A549 (cell line): ENCODE measurements around the gene MXI1. TPM values are rescaled to one million over a fixed set of nuclear protein-coding genes. Genes with fewer than 3 reads are reported as not detected.
"Not testable (repeated sequence)": the region's sequence is repeated elsewhere in the genome, so short reads cannot be mapped to it uniquely, and the experiment has no call there.

Experiments
- ATAC-seq, 2 experiments: fragments of 200-7000 bp in 1 of 2; fragments of >200 bp in 1 of 2; cut with Nextera tagmentation in 1 of 2; cut with Tn5 transposase in 1 of 2; 3 replicates each; pipeline versions ENCODE4 v1.8.0 to v1.9.1; 2018 to 2020; ENCODE audit warnings: mild to moderate bottlenecking in 1 of 2, moderate library complexity in 1 of 2
- CTCF ChIA-PET: fragments of 300-600 bp; sonication (Branson Sonifier 250); formaldehyde crosslinking; extraction: SDS; loops from one replicate; lab custom pipeline; 2021; ENCODE audit warnings: antibody characterized with exemption, inconsistent platforms; lab: Yijun Ruan, JAX
- POLR2A ChIA-PET: fragments of 350-600 bp; formaldehyde crosslinking; extraction: SDS; loops from one replicate; lab custom pipeline; 2021; ENCODE audit warnings: antibody characterized with exemption, inconsistent platforms; lab: Yijun Ruan, JAX
- DNase-seq, 2 experiments: peaks; one replicate each; pipeline versions ENCODE4 v3.0.0 to v3.0.0-alpha.2; 2011 to 2016; ENCODE audit warnings: low read depth in 1 of 2, low spot score in 1 of 2
- FAIRE-seq: peaks from 2 replicates; lab custom pipeline; 2011; peaks lifted over from hg19 to GRCh38; lab: Jason Lieb, UNC
- H3K27ac ChIP-seq, 2 experiments: fragments of >200 bp; sonication (Bioruptor Twin); formaldehyde crosslinking; 3 replicates each; pipeline ENCODE4 v1.5.1; 2016 to 2017
- H3K4me1 ChIP-seq: fragments of >200 bp; sonication (Bioruptor Twin); formaldehyde crosslinking; 3 replicates; pipeline ENCODE4 v1.6.1; 2016
- H3K4me2 ChIP-seq: fragments of >200 bp; sonication (Bioruptor Twin); formaldehyde crosslinking; 3 replicates; pipeline ENCODE4 v1.6.1; 2016
- H3K4me3 ChIP-seq: fragments of >200 bp; sonication (Bioruptor Twin); formaldehyde crosslinking; 3 replicates; pipeline ENCODE4 v1.5.1; 2016
- H3K9me3 ChIP-seq: fragments of >200 bp; sonication (Bioruptor Twin); formaldehyde crosslinking; 3 replicates; pipeline ENCODE4 v1.6.1; 2016
- BCL3 ChIP-seq: fragments of >200 bp; sonication (Bioruptor Twin); formaldehyde crosslinking; IDR thresholded peaks from 3 replicates; pipeline ENCODE4 v1.6.1; 2016
- BHLHE40 ChIP-seq: IDR thresholded peaks from 2 replicates; pipeline ENCODE4 v1.6.1; 2012; ENCODE audit warnings: low read depth, low read length, inconsistent platforms
- CBX2 ChIP-seq: fragments of 200-600 bp; sonication (generic); IDR thresholded peaks from 2 replicates; pipeline ENCODE4 v1.6.1; 2016; ENCODE audit warnings: low read depth, mild to moderate bottlenecking, borderline replicate concordance
- CHD2 ChIP-seq: fragments of 150-350 bp; IDR thresholded peaks from 2 replicates; pipeline ENCODE4 v1.6.1; 2014; ENCODE audit warnings: low read length; ENCODE audit not compliant: partially characterized antibody
- E2F6 ChIP-seq: IDR thresholded peaks from 2 replicates; pipeline ENCODE4 v1.6.1; 2012; ENCODE audit warnings: low read depth, borderline replicate concordance
- EP300 ChIP-seq, 2 experiments: fragments of >200 bp; sonication (Bioruptor Twin); formaldehyde crosslinking; IDR thresholded peaks; 2 replicates in 1 of 2; 3 replicates in 1 of 2; pipeline ENCODE4 v1.6.1; 2016 to 2017
- ESRRA ChIP-seq: fragments of 150-350 bp; IDR thresholded peaks from 2 replicates; pipeline ENCODE4 v1.6.1; 2014; ENCODE audit warnings: mild to moderate bottlenecking, low read length, borderline replicate concordance
- FOSB ChIP-seq: fragments of 250-450 bp; sonication (Bioruptor Pico); IDR thresholded peaks from 2 replicates; pipeline ENCODE4 v1.5.0; 2020; ENCODE audit warnings: mild to moderate bottlenecking, moderate library complexity
- FOXS1 ChIP-seq: fragments of 250-450 bp; sonication (Bioruptor Pico); IDR thresholded peaks from 2 replicates; pipeline ENCODE4 v1.5.0; 2020; ENCODE audit warnings: mild to moderate bottlenecking, moderate library complexity
- GATA3 ChIP-seq: IDR thresholded peaks from 2 replicates; pipeline ENCODE4 v1.6.1; 2012; ENCODE audit warnings: borderline replicate concordance
- HES2 ChIP-seq: fragments of >200 bp; sonication (Bioruptor Twin); formaldehyde crosslinking; IDR thresholded peaks from 2 replicates; pipeline ENCODE4 v1.6.1; 2016
- HMGXB4 ChIP-seq: fragments of 250-450 bp; sonication (Bioruptor Pico); IDR thresholded peaks from 2 replicates; pipeline ENCODE4 v1.5.0; 2021; ENCODE audit warnings: mild to moderate bottlenecking, moderate library complexity, borderline replicate concordance
- HOXA7 ChIP-seq: fragments of 250-450 bp; sonication (Bioruptor Pico); IDR thresholded peaks from 2 replicates; pipeline ENCODE4 v1.5.0; 2020; ENCODE audit warnings: mild to moderate bottlenecking, moderate library complexity
- HOXB13 ChIP-seq: fragments of 250-450 bp; sonication (Bioruptor Pico); IDR thresholded peaks from 2 replicates; pipeline ENCODE4 v1.5.0; 2020; ENCODE audit warnings: low read depth, mild to moderate bottlenecking, moderate library complexity
- NFE2L2 ChIP-seq: fragments of 150-350 bp; conservative IDR thresholded peaks from 2 replicates; pipeline ENCODE4 v1.6.1; 2014; ENCODE audit warnings: low read length
- PBX3 ChIP-seq: IDR thresholded peaks from 2 replicates; pipeline ENCODE4 v1.6.1; 2012
- RCOR1 ChIP-seq: fragments of 150-350 bp; IDR thresholded peaks from 2 replicates; pipeline ENCODE4 v1.6.1; 2014; ENCODE audit warnings: antibody characterized with exemption, low read length, low read depth
- REST ChIP-seq: fragments of 200-600 bp; sonication (generic); IDR thresholded peaks from 2 replicates; pipeline ENCODE4 v1.6.1; 2016; ENCODE audit warnings: antibody characterized with exemption, mild to moderate bottlenecking, moderate library complexity
- RFX5 ChIP-seq: fragments of 450-650 bp; IDR thresholded peaks from 2 replicates; pipeline ENCODE4 v1.7.1; 2014; ENCODE audit warnings: antibody characterized with exemption, mild to moderate bottlenecking, moderate library complexity
- SMC3 ChIP-seq: fragments of >200 bp; sonication (Bioruptor Twin); formaldehyde crosslinking; IDR thresholded peaks from 3 replicates; pipeline ENCODE4 v1.6.1; 2018; ENCODE audit warnings: inconsistent platforms
- SREBF2 ChIP-seq: fragments of 450-650 bp; IDR thresholded peaks from 2 replicates; pipeline ENCODE4 v1.6.1; 2014; ENCODE audit warnings: mild to moderate bottlenecking, moderate library complexity
- WGBS: methylation state at CpG from one replicate; pipeline ENCODE4 v1.1.6; 2017; ENCODE audit errors: missing lambda C conversion rate; 5-methylcytosine and 5-hydroxymethylcytosine counted together
- polyA plus RNA-seq, 4 experiments: library from polyadenylated mRNA; depleted of rRNA in 3 of 4; stranded (reverse); fragments of >200 nt; fragmentation: RNase III in 1 of 4; extraction: RNeasy Plus Mini Kit Qiagen cat#74134 plus additional on column Dnase treatment in 1 of 4; gene quantifications; 2 replicates in 3 of 4; 3 replicates in 1 of 4; pipeline ENCODE4 v1.2.3, GENCODE V29; 2011 to 2017

MXI1 gene
- polyA plus RNA-seq, 2 of the 4 experiments (the other 2 are of a cell fraction), result 7.1 to 15.7 TPM

GRCh38 chr10:110184398-110184797, 23.0 kb upstream of the MXI1 start:
- Histone ChIP-seq H3K4me2 (no peak overlapping the region), H3K9me3 (no peaks in the 10 kb centered on the region), H3K4me3 (no peak overlapping the region), H3K27ac (no peak overlapping the region), H3K4me1 (0 out of 3 replicates have a peak, but pooled peaks cover 6% of the 10 kb centered on the region)
- ATAC-seq, result no peak
- ChIA-PET CTCF (interaction anchor here (0.6 to 1.1 kb wide), 7 partner anchors 10 to 826 kb away, joined by 3 to 5 read pairs (median 3); no protein-coding TSS in a partner anchor), POLR2A (no interaction called here)
- no peak for TF ChIP-seq REST
- no peak for TF ChIP-seq HOXA7
- no peak for TF ChIP-seq ESRRA
- TF ChIP-seq FOXS1 (CRISPR knock-in tag), result no peak
- TF ChIP-seq E2F6, result no peak
- no peak for TF ChIP-seq RFX5
- no peak for TF ChIP-seq HMGXB4 (CRISPR knock-in tag)
- TF ChIP-seq PBX3, result no peak
- DNase-seq, result no peak
- WGBS, result 49% methylated on average over 6 of the region's 6 CpGs
- FAIRE-seq, result no peak

- POLR2A ChIA-PET, FAIRE-seq: not testable (repeated sequence)
- WGBS, result 63% methylated on average over 2 of the region's 2 CpGs
Measured at GRCh38 chr10:110185646-110186182, 21.7 kb upstream of the MXI1 start.

GRCh38 chr10:110190170-110190569, 17.2 kb upstream of the MXI1 start:
- Histone ChIP-seq H3K4me1 (0 out of 3 replicates have a peak, but pooled peaks cover 6% of the 10 kb centered on the region), H3K9me3 (no peaks in the 10 kb centered on the region), H3K4me2 (no peak overlapping the region), H3K27ac (no peak overlapping the region), H3K4me3 (no peak overlapping the region)
- no peak for ATAC-seq
- FAIRE-seq, result no peak
- TF ChIP-seq BHLHE40 (no peak), BCL3 (no peak), HOXB13 (CRISPR knock-in tag) (no peak), EP300 (IDR thresholded peaks at IDR 0.05) (no peak), CBX2 (no peak), ESRRA (no peak), GATA3 (no peak), NFE2L2 (no peak), SREBF2 (no peak), FOSB (CRISPR knock-in tag) (no peak), PBX3 (no peak), SMC3 (no peak), RCOR1 (no peak), CHD2 (no peak), HES2 (no peak)
- 60% methylated on average over 3 of the region's 3 CpGs for WGBS
- DNase-seq, result no peak
- ChIA-PET CTCF (interaction anchor here (1.4 kb wide), 2 partner anchors 15 to 25 kb away, joined by 3 read pairs; no protein-coding TSS in a partner anchor), POLR2A (no interaction called here)

More at GRCh38 chr10:110185646-110186182, 21.7 kb upstream of the MXI1 start:
- CTCF ChIA-PET, result interaction anchor here (1.6 kb wide), 1 partner anchor 9 kb away, joined by 3 read pairs; no protein-coding TSS in a partner anchor
- H3K4me1 ChIP-seq, H3K4me2 ChIP-seq, H3K4me3 ChIP-seq, H3K27ac ChIP-seq, DNase-seq, H3K9me3 ChIP-seq, ATAC-seq: not testable (repeated sequence)
